Smooth muscle cell (in vitro differentiated cells): ENCODE data around the gene PDIA5. TPM values are rescaled to one million over a fixed set of nuclear protein-coding genes. Genes with fewer than 3 reads are reported as not detected.

Source experiments
- DNase-seq: peaks from one replicate; lab custom pipeline; 2025; ENCODE audit not compliant: unreplicated experiment; lab: John Stamatoyannopoulos, UW
- H2AFZ ChIP-seq: fragments of 200-600 bp; sonication (generic); 2 replicates; pipeline ENCODE4 v1.6.0; 2016; ENCODE audit warnings: antibody characterized with exemption, low read depth, mild to moderate bottlenecking
- H3F3A ChIP-seq: fragments of 200-600 bp; sonication (generic); 2 replicates; pipeline ENCODE4 v1.6.0; 2017; ENCODE audit warnings: antibody characterized with exemption, low read depth
- H3K27ac ChIP-seq: fragments of 200-600 bp; sonication (generic); 2 replicates; pipeline ENCODE4 v1.5.1; 2016; ENCODE audit warnings: low read depth, mild to moderate bottlenecking
- H3K27me3 ChIP-seq: fragments of 200-600 bp; sonication (generic); 2 replicates; pipeline ENCODE4 v1.6.1; 2016; ENCODE audit warnings: low read depth, mild to moderate bottlenecking
- H3K36me3 ChIP-seq: fragments of 200-600 bp; sonication (generic); 2 replicates; pipeline ENCODE4 v1.5.1; 2016; ENCODE audit warnings: low read depth
- H3K4me1 ChIP-seq: fragments of 200-600 bp; sonication (generic); 2 replicates; pipeline ENCODE4 v1.5.1; 2016; ENCODE audit warnings: low read depth
- H3K4me2 ChIP-seq: fragments of 200-600 bp; sonication (generic); 2 replicates; pipeline ENCODE4 v1.6.0; 2016; ENCODE audit warnings: mild to moderate bottlenecking
- H3K4me3 ChIP-seq: fragments of 200-600 bp; sonication (generic); 2 replicates; pipeline ENCODE4 v1.5.1; 2016; ENCODE audit warnings: mild to moderate bottlenecking
- H3K79me2 ChIP-seq: fragments of 200-600 bp; sonication (generic); 2 replicates; pipeline ENCODE4 v1.6.0; 2016; ENCODE audit warnings: low read depth, mild to moderate bottlenecking
- H3K9ac ChIP-seq: fragments of 200-600 bp; sonication (generic); 2 replicates; pipeline ENCODE4 v1.6.0; 2016; ENCODE audit warnings: low read depth
- H3K9me3 ChIP-seq: fragments of 200-600 bp; sonication (generic); replicated peaks from 2 replicates; pipeline ENCODE4 v1.5.1; 2016; ENCODE audit warnings: low read depth
- H4K20me1 ChIP-seq: fragments of 200-600 bp; sonication (generic); 2 replicates; pipeline ENCODE4 v1.6.0; 2016; ENCODE audit warnings: low read depth
- WGBS: methylation state at CpG from one replicate; pipeline ENCODE4 v1.1.7; 2016; ENCODE audit warnings: low lambda C conversion rate; 5-methylcytosine and 5-hydroxymethylcytosine counted together
- polyA plus RNA-seq: library from polyadenylated mRNA; unstranded; fragments of >200 nt; fragmentation: Nextera tagmentation; extraction: Ambion mirVana; gene quantifications from 2 replicates; pipeline ENCODE4 v1.2.1, GENCODE V29; 2016
- total RNA-seq: library from RNA; depleted of rRNA; stranded (reverse); fragments of >200 nt; gene quantifications from 2 replicates; pipeline ENCODE4 v1.2.3, GENCODE V29; 2014
- TF ChIP-seq, protein P1 (sequence below): fragments of 200-600 bp; sonication (generic); IDR thresholded peaks from 2 replicates; pipeline ENCODE4 v1.5.1; 2017; ENCODE audit warnings: borderline replicate concordance, mild to moderate bottlenecking, antibody characterized with exemption; ENCODE audit not compliant: insufficient read depth, poor library complexity, severe bottlenecking

PDIA5 gene
- total and polyA plus RNA-seq, 2 experiments from 2014 or later, result 65.4 to 102 TPM

GRCh38 chr3:123137001-123137400 is 70.2 kb downstream of the PDIA5 start:
- no peaks in the 10 kb centered on the region for H3K36me3 ChIP-seq
- no peaks in the 10 kb centered on the region for H3K9me3 ChIP-seq
- no peak overlapping the region for H3K4me2 ChIP-seq
- TF ChIP-seq, protein P1, sequence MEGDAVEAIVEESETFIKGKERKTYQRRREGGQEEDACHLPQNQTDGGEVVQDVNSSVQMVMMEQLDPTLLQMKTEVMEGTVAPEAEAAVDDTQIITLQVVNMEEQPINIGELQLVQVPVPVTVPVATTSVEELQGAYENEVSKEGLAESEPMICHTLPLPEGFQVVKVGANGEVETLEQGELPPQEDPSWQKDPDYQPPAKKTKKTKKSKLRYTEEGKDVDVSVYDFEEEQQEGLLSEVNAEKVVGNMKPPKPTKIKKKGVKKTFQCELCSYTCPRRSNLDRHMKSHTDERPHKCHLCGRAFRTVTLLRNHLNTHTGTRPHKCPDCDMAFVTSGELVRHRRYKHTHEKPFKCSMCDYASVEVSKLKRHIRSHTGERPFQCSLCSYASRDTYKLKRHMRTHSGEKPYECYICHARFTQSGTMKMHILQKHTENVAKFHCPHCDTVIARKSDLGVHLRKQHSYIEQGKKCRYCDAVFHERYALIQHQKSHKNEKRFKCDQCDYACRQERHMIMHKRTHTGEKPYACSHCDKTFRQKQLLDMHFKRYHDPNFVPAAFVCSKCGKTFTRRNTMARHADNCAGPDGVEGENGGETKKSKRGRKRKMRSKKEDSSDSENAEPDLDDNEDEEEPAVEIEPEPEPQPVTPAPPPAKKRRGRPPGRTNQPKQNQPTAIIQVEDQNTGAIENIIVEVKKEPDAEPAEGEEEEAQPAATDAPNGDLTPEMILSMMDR, result no peak
- H3K27me3 ChIP-seq, result no peaks in the 10 kb centered on the region
- no peak overlapping the region for H3K9ac ChIP-seq
- H3K79me2 ChIP-seq, result no peaks in the 10 kb centered on the region
- H3F3A ChIP-seq, result no peaks in the 10 kb centered on the region
- H3K27ac ChIP-seq, result no peak overlapping the region
- no peak for DNase-seq
- no peak overlapping the region for H2AFZ ChIP-seq
- H4K20me1 ChIP-seq, result peaks cover 80% of the 10 kb centered on the region
- no peaks in the 10 kb centered on the region for H3K4me1 ChIP-seq
- WGBS, result 79% methylated on average over 2 of the region's 2 CpGs
- H3K4me3 ChIP-seq, result no peak overlapping the region

DNA sequence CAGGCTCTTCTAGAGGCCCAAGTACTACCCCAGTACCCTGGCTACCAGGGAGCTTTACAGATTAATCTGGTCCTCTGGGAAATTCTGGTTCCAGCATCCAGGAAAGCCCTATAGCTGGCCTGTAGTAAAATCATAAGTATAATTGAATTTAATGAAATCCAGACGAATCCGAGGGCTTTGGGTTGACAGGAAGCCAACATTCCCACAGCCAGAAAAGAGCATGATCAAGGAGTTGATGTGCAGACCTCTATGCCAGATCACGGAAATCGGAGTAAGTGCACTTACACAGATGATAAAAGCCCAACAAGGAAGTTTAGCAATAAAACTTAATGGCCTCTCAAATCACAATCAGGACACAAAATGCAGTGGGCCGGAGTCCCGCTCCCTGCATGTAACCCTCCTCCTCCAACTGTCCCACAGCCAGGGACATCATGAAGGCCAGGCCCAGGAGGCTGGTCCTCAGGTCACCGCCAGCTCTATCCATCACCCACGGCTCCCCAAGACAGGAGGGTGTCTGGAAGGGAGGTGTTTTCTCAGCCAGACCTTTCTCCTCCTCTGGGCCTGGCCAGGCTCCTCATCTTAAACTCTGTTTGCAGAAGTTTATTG is 72.1 kb downstream of the PDIA5 start:
- no peaks in the 10 kb centered on the region for H3K27me3 ChIP-seq
- no peak overlapping the region for H3K27ac ChIP-seq
- no peak for DNase-seq
- H3F3A ChIP-seq, result no peaks in the 10 kb centered on the region
- H3K36me3 ChIP-seq, result no peaks in the 10 kb centered on the region
- H3K4me2 ChIP-seq, result no peak overlapping the region
- H3K9me3 ChIP-seq, result no peaks in the 10 kb centered on the region
- no peak overlapping the region for H2AFZ ChIP-seq
- H3K9ac ChIP-seq, result no peak overlapping the region
- TF ChIP-seq, protein P1, result no peak
- WGBS, result 58% methylated on average over 8 of the region's 8 CpGs
- no peaks in the 10 kb centered on the region for H3K79me2 ChIP-seq
- no peak overlapping the region for H3K4me3 ChIP-seq
- peaks cover 82% of the 10 kb centered on the region for H4K20me1 ChIP-seq
- H3K4me1 ChIP-seq, result no peaks in the 10 kb centered on the region

DNA sequence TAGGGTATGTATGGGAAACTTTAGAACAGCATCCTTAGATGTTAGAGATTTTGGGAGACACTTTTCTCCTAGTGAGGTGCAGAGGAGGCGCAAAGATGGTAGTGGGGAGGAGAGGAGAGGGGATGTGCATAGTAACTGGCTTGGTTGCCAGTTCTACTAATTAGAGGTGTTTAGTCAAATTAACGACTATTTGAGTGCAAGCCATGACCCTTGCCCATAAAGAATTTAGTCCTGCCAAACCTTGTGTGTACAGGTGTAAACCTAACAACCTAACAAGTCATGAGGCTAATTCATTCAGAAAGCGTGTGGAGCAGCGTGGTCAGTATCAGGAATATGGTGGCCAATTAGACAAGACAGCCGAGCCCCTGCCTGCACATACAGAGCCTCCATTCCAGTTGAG is 72.7 kb downstream of the PDIA5 start:
- no peak for DNase-seq
- Histone ChIP-seq H3F3A (no peaks in the 10 kb centered on the region), H3K36me3 (no peaks in the 10 kb centered on the region), H3K9ac (no peak overlapping the region), H3K4me1 (no peaks in the 10 kb centered on the region), H3K27me3 (no peaks in the 10 kb centered on the region), H4K20me1 (peaks cover 84% of the 10 kb centered on the region), H2AFZ (no peak overlapping the region), H3K4me3 (no peak overlapping the region), H3K4me2 (no peak overlapping the region), H3K9me3 (no peaks in the 10 kb centered on the region), H3K27ac (no peak overlapping the region), H3K79me2 (no peaks in the 10 kb centered on the region)
- TF ChIP-seq, protein P1, result no peak
- WGBS, result 80% methylated on average over 5 of the region's 5 CpGs

- no peak for DNase-seq
- TF ChIP-seq, protein P1, result no peak
- Histone ChIP-seq H2AFZ (no peak overlapping the region), H3K9ac (no peak overlapping the region), H3K27me3 (no peaks in the 10 kb centered on the region), H3K79me2 (no peaks in the 10 kb centered on the region), H3K36me3 (peaks cover under 1% of the 10 kb centered on the region), H4K20me1 (peaks cover 80% of the 10 kb centered on the region), H3F3A (no peaks in the 10 kb centered on the region), H3K9me3 (no peaks in the 10 kb centered on the region), H3K4me3 (no peak overlapping the region), H3K4me2 (no peak overlapping the region), H3K27ac (no peak overlapping the region), H3K4me1 (no peaks in the 10 kb centered on the region)
- 90% methylated on average over 9 of the region's 9 CpGs for WGBS
These were observed 73.7 kb downstream of the PDIA5 start for GRCh38 chr3:123140550-123140949.
